HepG2 (cell line): ENCODE measurements around the gene EXOC3L4. TPM values are rescaled to one million over a fixed set of nuclear protein-coding genes. Genes with fewer than 3 reads are reported as not detected.
A peak's percentile ranks its signal among the peaks of the same experiment; 100 is the strongest.

Source experiments
- ATAC-seq: fragments of 200-7000 bp; cut with Tn5 transposase; 3 replicates; pipeline ENCODE4 v1.9.1; 2020; ENCODE audit warnings: mild to moderate bottlenecking, moderate library complexity
- BruUV-seq: library from RNA; stranded (reverse); fragments of 400-500 nt; replicated peaks from 2 replicates; lab custom pipeline; 2021; lab: Mats Ljungman, UMichigan
- CTCF ChIA-PET: fragments of 300-600 bp; formaldehyde crosslinking; extraction: SDS; loops from one replicate; lab custom pipeline; 2021; ENCODE audit warnings: low total read pairs, inconsistent platforms, low intra/inter-chr PET ratio; lab: Yijun Ruan, JAX
- POLR2A ChIA-PET: fragments of 350-600 bp; sonication (Branson Sonifier 250); formaldehyde crosslinking; loops from one replicate; lab custom pipeline; 2020; ENCODE audit warnings: antibody characterized with exemption, inconsistent platforms; lab: Yijun Ruan, JAX
- DNase-seq: peaks from one replicate; pipeline ENCODE4 v3.0.0-alpha.2; 2015; ENCODE audit warnings: low spot score
- FAIRE-seq: peaks from 3 replicates; lab custom pipeline; 2011; peaks lifted over from hg19 to GRCh38; lab: Jason Lieb, UNC
- H2AFZ ChIP-seq: one replicate; pipeline ENCODE4 v1.6.1; 2011; ENCODE audit warnings: low read length, inconsistent platforms
- H3K27ac ChIP-seq: fragments of 300-600 bp; 3 replicates; pipeline ENCODE4 v1.8.0; 2011; ENCODE audit warnings: mixed run types, mild to moderate bottlenecking, mixed read lengths, low read length, inconsistent platforms; ENCODE audit not compliant: insufficient read depth; ENCODE audit errors: extremely low read length
- H3K27me3 ChIP-seq, 2 experiments: fragments of 200-600 bp in 1 of 2; 2 replicates in 1 of 2; 3 replicates in 1 of 2; pipeline versions ENCODE4 v1.6.0 to v1.8.0; 2011; ENCODE audit warnings: low read length in 2 of 2, mild to moderate bottlenecking in 2 of 2, moderate library complexity in 2 of 2, inconsistent platforms in 1 of 2; ENCODE audit not compliant: insufficient read depth in 2 of 2, control insufficient read depth in 1 of 2
- H3K36me3 ChIP-seq, 2 experiments: fragments of 200-600 bp in 1 of 2; replicated peaks in 1 of 2; 2 replicates in 1 of 2; 3 replicates in 1 of 2; pipeline versions ENCODE4 v1.5.1 to v1.8.0; 2011; ENCODE audit warnings: low read length in 2 of 2, inconsistent platforms in 1 of 2; ENCODE audit not compliant: insufficient read depth in 2 of 2, control insufficient read depth in 1 of 2
- H3K4me1 ChIP-seq: 2 replicates; pipeline ENCODE4 v1.5.1; 2012; ENCODE audit warnings: low read length, inconsistent platforms; ENCODE audit not compliant: insufficient read depth
- H3K4me2 ChIP-seq: 2 replicates; pipeline ENCODE4 v1.6.0; 2011; ENCODE audit warnings: low read depth, low read length, inconsistent platforms
- H3K4me3 ChIP-seq, 3 experiments: fragments of 200-600 bp in 1 of 3; sonication (generic), shearing (Covaris generic) in 1 of 3; replicated peaks in 1 of 3; 2 replicates each; pipeline ENCODE4 v1.5.1; 2011 to 2016; ENCODE audit warnings: low read length in 3 of 3, inconsistent platforms in 2 of 3, low read depth in 2 of 3, mild to moderate bottlenecking in 2 of 3, control low read depth in 1 of 3, mixed read lengths in 1 of 3; ENCODE audit not compliant: insufficient read depth in 1 of 3
- H3K79me2 ChIP-seq: one replicate; pipeline ENCODE4 v1.6.1; 2011; ENCODE audit warnings: low read length, inconsistent platforms; ENCODE audit not compliant: insufficient read depth
- H3K9ac ChIP-seq: 2 replicates; pipeline ENCODE4 v1.6.0; 2011; ENCODE audit warnings: mild to moderate bottlenecking, low read depth, low read length, inconsistent platforms; ENCODE audit not compliant: insufficient read depth
- H3K9me3 ChIP-seq: 2 replicates; pipeline ENCODE4 v1.5.1; 2012; ENCODE audit warnings: mild to moderate bottlenecking, low read length
- H4K20me1 ChIP-seq: 2 replicates; pipeline ENCODE4 v1.6.0; 2011; ENCODE audit warnings: inconsistent platforms, mild to moderate bottlenecking, low read length, moderate library complexity; ENCODE audit not compliant: insufficient read depth
- AGO2 ChIP-seq: fragments of 200-400 bp; formaldehyde crosslinking; optimal IDR thresholded peaks from 2 replicates; pipeline ENCODE3; 2017; ENCODE audit warnings: mild to moderate bottlenecking, low read depth, low read length, moderate library complexity
- CBX5 ChIP-seq: sonication (generic); formaldehyde crosslinking; IDR thresholded peaks from 2 replicates; pipeline ENCODE4 v1.4.0; 2020; ENCODE audit warnings: missing genetic modification reagents, borderline replicate concordance
- FOXO1 ChIP-seq: sonication (generic); formaldehyde crosslinking; IDR thresholded peaks from 2 replicates; pipeline ENCODE4 v1.4.0; 2020; ENCODE audit warnings: missing genetic modification reagents
- GLI4 ChIP-seq: sonication (generic); formaldehyde crosslinking; IDR thresholded peaks from 2 replicates; pipeline ENCODE4 v1.5.1; 2020; ENCODE audit warnings: missing genetic modification reagents, mild to moderate bottlenecking, moderate library complexity, borderline replicate concordance
- KDM5A ChIP-seq: fragments of 200-600 bp; sonication (generic); IDR thresholded peaks from 2 replicates; pipeline ENCODE4 v1.7.0; 2018; ENCODE audit warnings: antibody characterized with exemption, mild to moderate bottlenecking, low read length, borderline replicate concordance
- KLF12 ChIP-seq: sonication (generic); formaldehyde crosslinking; IDR thresholded peaks from 2 replicates; pipeline ENCODE4 v1.4.0; 2020; ENCODE audit warnings: missing genetic modification reagents, borderline replicate concordance
- MIXL1 ChIP-seq: IDR thresholded peaks from 2 replicates; pipeline ENCODE4 v1.6.1; 2016
- NRL ChIP-seq: sonication (generic); formaldehyde crosslinking; IDR thresholded peaks from 2 replicates; pipeline ENCODE4 v1.5.0; 2020; ENCODE audit warnings: missing genetic modification reagents, mild to moderate bottlenecking, moderate library complexity, borderline replicate concordance
- TBP ChIP-seq: sonication (generic); formaldehyde crosslinking; IDR thresholded peaks from 2 replicates; pipeline ENCODE4 v1.5.0; 2020; ENCODE audit warnings: missing genetic modification reagents
- TSC22D2 ChIP-seq: sonication (generic); formaldehyde crosslinking; IDR thresholded peaks from 2 replicates; pipeline ENCODE4 v1.5.1; 2020; ENCODE audit warnings: missing genetic modification reagents, mild to moderate bottlenecking, borderline replicate concordance
- ZFP1 ChIP-seq: IDR thresholded peaks from 2 replicates; pipeline ENCODE4 v1.6.1; 2016
- ZNF383 ChIP-seq: sonication (generic); formaldehyde crosslinking; IDR thresholded peaks from 2 replicates; pipeline ENCODE4 v1.4.0; 2020; ENCODE audit warnings: missing genetic modification reagents, mild to moderate bottlenecking, borderline replicate concordance
- WGBS: methylation state at CpG from one replicate; pipeline ENCODE4 v1.1.6; 2017; ENCODE audit warnings: low lambda C conversion rate; 5-methylcytosine and 5-hydroxymethylcytosine counted together
- in situ Hi-C: cut with HindIII; loops from 2 replicates; pipeline ENCODE4 v1.10.0; 2017; ENCODE audit warnings: low pct_unique_long_range_greater_than_20kb; ENCODE audit not compliant: extremely low pct_ligation_motif_present
- intact Hi-C: fragments of 100-400 bp; cut with micrococcal nuclease; formaldehyde crosslinking; loops from one replicate; pipeline ENCODE4 v1.10.0; 2022; ENCODE audit not compliant: unreplicated experiment
- polyA plus RNA-seq, 8 experiments: library from polyadenylated mRNA; depleted of rRNA in 3 of 8; stranded (reverse) in 7 of 8; unstranded in 1 of 8; fragments of >200 nt; fragmentation: Illumina TruSeq in 4 of 8; extraction: Trizol in 4 of 8; gene quantifications; 2 replicates each; pipeline versions ENCODE4 v1.2.1 to v1.2.3, GENCODE V29; 2011 to 2016; ENCODE audit warnings: low read depth in 4 of 8, missing spikeins in 1 of 8, mixed read lengths in 1 of 8; ENCODE audit not compliant: insufficient read depth in 1 of 8
- total RNA-seq, 5 experiments: library from RNA; depleted of rRNA; stranded (reverse); fragments of >200 nt; fragmentation: Illumina TruSeq; extraction: Trizol; gene quantifications; 2 replicates each; pipeline ENCODE4 v1.2.3, GENCODE V29; 2016; ENCODE audit warnings: low read depth in 1 of 5
- TF ChIP-seq, protein P1 (sequence below): IDR thresholded peaks from 2 replicates; pipeline ENCODE4 v1.6.1; 2016; ENCODE audit warnings: low read depth
- TF ChIP-seq, protein P2 (sequence below): sonication (generic); formaldehyde crosslinking; IDR thresholded peaks from 2 replicates; pipeline ENCODE4 v1.8.1; 2023; ENCODE audit warnings: mild to moderate bottlenecking, missing genetic modification reagents

The EXOC3L4 gene
- total and polyA plus RNA-seq, 2 of the 13 experiments (the other 11 are each of a cell fraction or from before 2014, with no cell fraction given), result 11.8 to 27.0 TPM

DNA sequence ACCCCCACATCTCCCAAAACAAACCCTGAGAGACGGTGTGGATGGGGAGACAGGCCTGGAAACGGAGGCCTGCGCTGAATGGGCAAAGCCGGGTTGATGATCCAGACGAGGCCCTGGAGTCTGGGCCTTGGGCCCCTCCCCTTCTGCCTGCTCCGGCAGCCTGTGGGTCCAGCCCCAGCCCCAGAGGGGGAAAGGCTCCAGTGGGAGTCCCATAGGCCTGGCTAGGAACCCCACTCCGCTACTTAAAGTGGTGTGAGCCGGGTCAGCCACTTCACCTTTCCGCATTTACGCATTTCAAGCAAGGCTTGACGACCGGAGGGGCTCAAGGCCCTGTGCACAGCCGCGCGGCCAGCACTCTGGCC lies 28.0 kb downstream of the EXOC3L4 start:
- no peak overlapping the region for H2AFZ ChIP-seq
- H3K79me2 ChIP-seq, result no peaks in the 10 kb centered on the region
- no peak for DNase-seq
- H3K27me3 ChIP-seq, result peaks cover 1 to 54% of the 10 kb centered on the region in 2 experiments; a peak in 4 of 5 replicates
- ChIA-PET CTCF (no interaction called here), POLR2A (no interaction called here)
- in situ Hi-C loops (no loop called here), intact Hi-C loops (no loop called here)
- H3K4me1 ChIP-seq, result peaks cover 51% of the 10 kb centered on the region
- 53% methylated on average over 8 of the region's 15 CpGs for WGBS
- no peak overlapping the region for H3K27ac ChIP-seq
- H4K20me1 ChIP-seq, result no peaks in the 10 kb centered on the region; the same call in 1 of the 2 replicates
- BruUV-seq, result no TSS peak
- no peaks in the 10 kb centered on the region for H3K36me3 ChIP-seq
- H3K4me3 ChIP-seq, result peak overlapping the region in 1 of 3 experiments; percentile 37; a peak in 1 of 6 replicates
- no peak for ATAC-seq
- no peak for FAIRE-seq
- TF ChIP-seq AGO2, result no peak
- peak overlapping the region; percentile 62; the same call in 1 of the 2 replicates for H3K4me2 ChIP-seq
- no peaks in the 10 kb centered on the region for H3K9me3 ChIP-seq
- H3K9ac ChIP-seq, result no peak overlapping the region

DNA sequence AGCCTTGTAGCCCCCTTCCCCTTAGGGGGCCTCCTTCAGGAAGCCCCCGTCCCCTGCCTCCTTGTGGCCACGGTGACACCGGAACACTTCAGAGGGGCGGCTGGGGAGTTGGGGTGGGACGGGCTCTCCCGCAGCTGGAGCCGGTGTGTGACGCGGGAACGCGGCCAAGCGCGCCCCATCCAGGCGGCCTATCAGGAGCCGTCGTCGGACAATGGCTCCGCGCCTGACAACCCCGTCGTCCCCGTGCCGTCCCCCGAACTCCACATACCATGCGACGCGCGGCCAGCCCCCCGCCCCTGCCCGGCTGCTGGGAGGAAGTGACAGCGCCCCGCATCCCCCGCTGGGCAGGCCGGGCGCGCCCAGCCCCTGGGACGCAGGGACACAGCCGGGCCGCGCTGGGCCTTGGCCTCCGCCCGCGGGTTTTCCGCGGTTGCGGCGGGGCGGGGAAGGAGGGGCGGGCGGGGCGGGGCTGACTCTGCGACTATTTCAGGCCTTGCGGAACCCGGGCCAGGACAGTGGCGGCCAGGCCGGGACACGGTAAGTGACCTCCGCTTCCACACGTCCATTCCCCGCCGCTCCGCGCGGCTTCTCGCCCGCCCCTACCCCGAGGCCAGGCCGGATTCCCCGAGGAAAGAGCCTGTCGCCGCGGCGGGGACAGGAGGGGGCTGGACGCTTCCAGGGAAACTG lies 28.6 kb downstream of the EXOC3L4 start, which contains the start of gene TNFAIP2:
TNFAIP2 (plus strand) TSS at position 515 of the 687 bp plus-strand sequence. CDS start 2,997 bp downstream, outside the sequence.
- DNase-seq (no peak), FAIRE-seq (no peak), ATAC-seq (no peak)
- Histone ChIP-seq H3K4me2 (peak within 1 kb of the TSS; percentile 62), H3K4me3 (peak within 1 kb of the TSS in 1 of 3 experiments; percentile 37; a peak in 1 of 6 replicates), H4K20me1 (no peaks in the 10 kb centered on the region; the same call in 1 of the 2 replicates), H3K27ac (no peak within 1 kb of the TSS), H3K9me3 (no peaks in the 10 kb centered on the region), H3K9ac (no peak within 1 kb of the TSS), H3K4me1 (peaks cover 52% of the 10 kb centered on the region), H3K36me3 (no peaks in the 10 kb centered on the region), H3K79me2 (no peaks in the 10 kb centered on the region), H2AFZ (no peak within 1 kb of the TSS), H3K27me3 (peaks cover 1 to 59% of the 10 kb centered on the region in 2 experiments; a peak in 4 of 5 replicates)
- 91% methylated on average over 53 of the region's 74 CpGs for WGBS
- CTCF ChIA-PET, result no interaction called here
- POLR2A ChIA-PET, result no interaction called here
- intact Hi-C loops, result no loop called here
- TF ChIP-seq TBP (CRISPR knock-in tag) (no peak), NRL (CRISPR knock-in tag) (no peak), MIXL1 (CRISPR knock-in tag) (no peak), CBX5 (CRISPR knock-in tag) (no peak), KLF12 (CRISPR knock-in tag) (no peak), ZFP1 (no peak), KDM5A (no peak), TSC22D2 (no peak), ZNF383 (CRISPR knock-in tag) (no peak), GLI4 (CRISPR knock-in tag) (no peak), FOXO1 (no peak)
- TF ChIP-seq, protein P1, sequence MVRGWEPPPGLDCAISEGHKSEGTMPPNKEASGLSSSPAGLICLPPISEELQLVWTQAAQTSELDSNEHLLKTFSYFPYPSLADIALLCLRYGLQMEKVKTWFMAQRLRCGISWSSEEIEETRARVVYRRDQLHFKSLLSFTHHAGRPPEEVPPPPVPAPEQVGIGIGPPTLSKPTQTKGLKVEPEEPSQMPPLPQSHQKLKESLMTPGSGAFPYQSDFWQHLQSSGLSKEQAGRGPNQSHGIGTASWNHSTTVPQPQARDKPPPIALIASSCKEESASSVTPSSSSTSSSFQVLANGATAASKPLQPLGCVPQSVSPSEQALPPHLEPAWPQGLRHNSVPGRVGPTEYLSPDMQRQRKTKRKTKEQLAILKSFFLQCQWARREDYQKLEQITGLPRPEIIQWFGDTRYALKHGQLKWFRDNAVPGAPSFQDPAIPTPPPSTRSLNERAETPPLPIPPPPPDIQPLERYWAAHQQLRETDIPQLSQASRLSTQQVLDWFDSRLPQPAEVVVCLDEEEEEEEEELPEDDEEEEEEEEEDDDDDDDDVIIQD, result no peak
- TF ChIP-seq, protein P2, sequence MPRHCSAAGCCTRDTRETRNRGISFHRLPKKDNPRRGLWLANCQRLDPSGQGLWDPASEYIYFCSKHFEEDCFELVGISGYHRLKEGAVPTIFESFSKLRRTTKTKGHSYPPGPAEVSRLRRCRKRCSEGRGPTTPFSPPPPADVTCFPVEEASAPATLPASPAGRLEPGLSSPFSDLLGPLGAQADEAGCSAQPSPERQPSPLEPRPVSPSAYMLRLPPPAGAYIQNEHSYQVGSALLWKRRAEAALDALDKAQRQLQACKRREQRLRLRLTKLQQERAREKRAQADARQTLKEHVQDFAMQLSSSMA (CRISPR knock-in tag), result no peak
- in situ Hi-C loops, result no loop called here
- no TSS peak for BruUV-seq
